ENCODE data around the gene LRRC41. TPM values are rescaled to one million over a fixed set of nuclear protein-coding genes. Genes with fewer than 3 reads are reported as not detected.

Gene LRRC41
- total RNA-seq, 2 donors from 2014 or later: 74.2 to 88.9 TPM

DNA sequence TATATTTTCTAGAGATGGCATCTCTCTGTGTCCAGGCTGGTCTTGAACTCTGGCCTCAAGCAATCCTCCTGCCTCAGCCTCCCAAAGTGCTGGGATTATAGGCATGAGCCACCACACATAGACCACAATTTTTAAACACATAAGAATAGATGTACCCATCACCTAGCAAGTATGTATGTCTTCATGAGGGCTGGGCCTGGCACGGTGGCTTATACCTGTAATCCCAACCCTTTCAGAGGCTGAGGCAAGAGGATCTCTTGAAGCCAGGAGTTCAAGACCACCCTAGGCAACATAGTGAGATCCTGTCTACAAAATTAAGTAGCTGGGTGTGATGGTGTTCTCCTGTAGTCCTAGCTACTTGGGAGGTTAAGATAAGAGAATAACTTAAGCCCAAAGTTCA lies 13.9 kb upstream of the LRRC41 start:
- H3K27me3 ChIP-seq (ENCODE audit: control insufficient read depth, insufficient read depth, low read length, poor library complexity, severe bottlenecking): no peaks in the 10 kb centered on the region
- Mint-ChIP-seq H3K27me3 (ENCODE audit: insufficient read depth) (no peaks in the 10 kb centered on the region), H3K9me3 (no peaks in the 10 kb centered on the region), H3K36me3 (ENCODE audit: low read depth) (peaks cover 43% of the 10 kb centered on the region), H3K4me1 (peaks cover 17% of the 10 kb centered on the region), H3K4me3 (no peak overlapping the region), H3K27ac (no peak overlapping the region)
- H3K27ac ChIP-seq (ENCODE audit: low read depth, low read length): no peak overlapping the region
- H3K4me3 ChIP-seq (ENCODE audit: low read length): no peak overlapping the region
- no peak overlapping the region for H3K9ac ChIP-seq (ENCODE audit: extremely low read depth, low read length, poor library complexity, severe bottlenecking)
- peaks cover 40% of the 10 kb centered on the region for H3K36me3 ChIP-seq (ENCODE audit: control insufficient read depth, insufficient read depth, low read length)
- WGBS, 2 experiments (ENCODE audit: insufficient coverage in 1 of 2, insufficient read length in 1 of 2): 97 to 100% methylated on average over 1 of the region's 1 CpG
- H3K4me1 ChIP-seq (ENCODE audit: control insufficient read depth, insufficient read depth, low read length): no peaks in the 10 kb centered on the region
- no peaks in the 10 kb centered on the region for H3K9me3 ChIP-seq (ENCODE audit: control insufficient read depth, low read length)
- TF ChIP-seq, protein P1, sequence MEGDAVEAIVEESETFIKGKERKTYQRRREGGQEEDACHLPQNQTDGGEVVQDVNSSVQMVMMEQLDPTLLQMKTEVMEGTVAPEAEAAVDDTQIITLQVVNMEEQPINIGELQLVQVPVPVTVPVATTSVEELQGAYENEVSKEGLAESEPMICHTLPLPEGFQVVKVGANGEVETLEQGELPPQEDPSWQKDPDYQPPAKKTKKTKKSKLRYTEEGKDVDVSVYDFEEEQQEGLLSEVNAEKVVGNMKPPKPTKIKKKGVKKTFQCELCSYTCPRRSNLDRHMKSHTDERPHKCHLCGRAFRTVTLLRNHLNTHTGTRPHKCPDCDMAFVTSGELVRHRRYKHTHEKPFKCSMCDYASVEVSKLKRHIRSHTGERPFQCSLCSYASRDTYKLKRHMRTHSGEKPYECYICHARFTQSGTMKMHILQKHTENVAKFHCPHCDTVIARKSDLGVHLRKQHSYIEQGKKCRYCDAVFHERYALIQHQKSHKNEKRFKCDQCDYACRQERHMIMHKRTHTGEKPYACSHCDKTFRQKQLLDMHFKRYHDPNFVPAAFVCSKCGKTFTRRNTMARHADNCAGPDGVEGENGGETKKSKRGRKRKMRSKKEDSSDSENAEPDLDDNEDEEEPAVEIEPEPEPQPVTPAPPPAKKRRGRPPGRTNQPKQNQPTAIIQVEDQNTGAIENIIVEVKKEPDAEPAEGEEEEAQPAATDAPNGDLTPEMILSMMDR (conservative IDR thresholded peaks at IDR 0.05): no peak
- DNase-seq: peak; percentile 24

DNA sequence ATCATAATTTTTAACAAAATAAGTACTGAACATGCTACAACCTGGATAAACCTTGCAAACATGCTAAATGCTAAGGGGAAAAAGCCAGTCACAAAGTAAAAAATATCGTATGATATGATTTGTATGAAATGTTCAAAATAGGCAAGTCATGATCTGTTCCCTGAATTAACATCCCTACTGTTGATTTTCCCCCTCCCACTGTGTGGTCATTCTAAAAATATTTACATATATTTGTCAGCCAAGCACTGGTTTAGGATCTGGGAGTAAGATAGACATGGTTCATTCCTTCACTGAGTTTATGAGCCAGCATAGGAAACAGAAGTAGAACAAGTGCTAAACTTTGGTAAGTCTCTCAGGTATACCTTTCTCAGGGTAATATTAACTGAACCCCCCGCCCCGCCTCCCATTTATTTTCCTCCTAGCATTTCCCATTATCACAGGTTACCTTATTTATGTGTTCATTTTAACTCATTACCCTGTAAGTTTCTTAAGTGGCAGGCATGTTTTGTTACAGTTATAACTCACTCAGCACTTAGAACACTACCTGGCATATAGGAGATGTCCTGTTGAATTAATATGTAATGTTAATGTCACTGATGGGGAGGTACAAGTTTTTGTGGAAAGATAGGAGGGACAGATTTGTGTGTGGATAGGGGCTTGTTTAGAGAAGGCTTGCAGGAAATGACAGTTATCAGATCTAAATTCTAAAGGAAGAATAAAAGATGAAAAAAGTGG lies 12.4 kb upstream of the LRRC41 start:
- H3K36me3 Mint-ChIP-seq (ENCODE audit: low read depth): peaks cover 56% of the 10 kb centered on the region
- Histone ChIP-seq H3K4me1 (ENCODE audit: control insufficient read depth, insufficient read depth, low read length) (no peaks in the 10 kb centered on the region), H3K36me3 (ENCODE audit: control insufficient read depth, insufficient read depth, low read length) (peaks cover 54% of the 10 kb centered on the region), H3K4me3 (ENCODE audit: low read length) (no peak overlapping the region), H3K9ac (ENCODE audit: extremely low read depth, low read length, poor library complexity, severe bottlenecking) (no peak overlapping the region), H3K27ac (ENCODE audit: low read depth, low read length) (no peak overlapping the region), H3K27me3 (ENCODE audit: control insufficient read depth, insufficient read depth, low read length, poor library complexity, severe bottlenecking) (no peaks in the 10 kb centered on the region), H3K9me3 (ENCODE audit: control insufficient read depth, low read length) (no peaks in the 10 kb centered on the region)
- no peaks in the 10 kb centered on the region for H3K9me3 Mint-ChIP-seq
- peaks cover 9% of the 10 kb centered on the region for H3K4me1 Mint-ChIP-seq
- TF ChIP-seq, protein P1 (conservative IDR thresholded peaks at IDR 0.05): no peak
- 90 to 100% methylated on average over 1 to 3 of the region's 3 CpGs for WGBS, 2 experiments (ENCODE audit: insufficient coverage in 1 of 2, insufficient read length in 1 of 2)
- no peak overlapping the region for H3K4me3 Mint-ChIP-seq
- peak overlapping the region; percentile 35 for H3K27ac Mint-ChIP-seq
- H3K27me3 Mint-ChIP-seq (ENCODE audit: insufficient read depth): no peaks in the 10 kb centered on the region
- DNase-seq: no peak

DNA sequence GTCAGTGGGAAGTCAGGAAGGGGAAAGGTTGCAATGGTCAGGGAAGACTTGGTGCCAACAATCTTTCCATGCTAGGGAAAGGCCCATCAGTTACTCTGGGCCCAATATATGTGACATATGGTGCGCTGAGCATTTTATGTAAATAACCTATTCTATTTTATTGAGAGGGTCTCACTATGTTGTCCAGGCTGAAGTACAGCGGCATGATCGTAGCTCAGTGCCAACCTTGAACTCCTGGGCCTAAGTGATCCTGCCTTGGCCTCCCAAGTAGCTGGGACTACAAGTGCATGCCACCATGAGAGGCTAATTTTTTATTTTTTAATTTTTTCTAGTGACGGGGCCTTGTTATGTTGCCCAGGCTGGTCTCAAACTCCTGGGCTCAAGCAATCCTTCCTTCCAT lies 6.9 kb upstream of the LRRC41 start:
- H3K27ac ChIP-seq (ENCODE audit: low read depth, low read length): no peak overlapping the region
- H3K9ac ChIP-seq (ENCODE audit: extremely low read depth, low read length, poor library complexity, severe bottlenecking): no peak overlapping the region
- Mint-ChIP-seq H3K27ac (no peak overlapping the region), H3K4me1 (peaks cover 11% of the 10 kb centered on the region), H3K27me3 (ENCODE audit: insufficient read depth) (no peaks in the 10 kb centered on the region), H3K9me3 (no peaks in the 10 kb centered on the region), H3K4me3 (no peak overlapping the region), H3K36me3 (ENCODE audit: low read depth) (peaks cover 64% of the 10 kb centered on the region)
- TF ChIP-seq, protein P1 (conservative IDR thresholded peaks at IDR 0.05): no peak
- DNase-seq: no peak
- whole genome bisulfite sequencing, 2 experiments (ENCODE audit: insufficient coverage in 1 of 2, insufficient read length in 1 of 2): 99 to 100% methylated on average over 3 to 4 of the region's 4 CpGs
- peaks cover 5% of the 10 kb centered on the region for H3K9me3 ChIP-seq (ENCODE audit: control insufficient read depth, low read length)
- H3K4me3 ChIP-seq (ENCODE audit: low read length): no peak overlapping the region
- no peaks in the 10 kb centered on the region for H3K27me3 ChIP-seq (ENCODE audit: control insufficient read depth, insufficient read depth, low read length, poor library complexity, severe bottlenecking)
- peaks cover 75% of the 10 kb centered on the region for H3K36me3 ChIP-seq (ENCODE audit: control insufficient read depth, insufficient read depth, low read length)
- no peaks in the 10 kb centered on the region for H3K4me1 ChIP-seq (ENCODE audit: control insufficient read depth, insufficient read depth, low read length)

All from endodermal cell (in vitro differentiated cells).